ENCODE results near the gene SMCR8.

GRCh38 chr17:18267927-18268711, 47.0 kb upstream of the SMCR8 start:
- TF ChIP-seq POLR2AphosphoS5 (IDR thresholded peaks at IDR 0.05; ENCODE audit: low read depth, low read length) (no peak; the same call in 1 of the 2 replicates), JUND (IDR thresholded peaks at IDR 0.05; ENCODE audit: low read length) (no peak), TAF1 (IDR thresholded peaks at IDR 0.05; ENCODE audit: low read depth, low read length) (no peak), BCL11A (IDR thresholded peaks at IDR 0.05; ENCODE audit: low read depth in 2 of 2, low read length in 2 of 2) (no peak), TEAD4 (IDR thresholded peaks at IDR 0.05; ENCODE audit: low read depth, low read length) (no peak), POLR2A (IDR thresholded peaks at IDR 0.05; ENCODE audit: control extremely low read depth in 1 of 2, low read depth in 2 of 2, low read length in 2 of 2) (no peak; a peak in 1 of 3 replicates), GTF2F1 (IDR thresholded peaks at IDR 0.05; ENCODE audit: borderline replicate concordance, low read depth, low read length) (no peak), RFX5 (IDR thresholded peaks at IDR 0.05; ENCODE audit: borderline replicate concordance, low read depth, low read length) (no peak), YY1 (IDR thresholded peaks at IDR 0.05; ENCODE audit: low read depth, low read length) (no peak)
- TF ChIP-seq, protein P1, sequence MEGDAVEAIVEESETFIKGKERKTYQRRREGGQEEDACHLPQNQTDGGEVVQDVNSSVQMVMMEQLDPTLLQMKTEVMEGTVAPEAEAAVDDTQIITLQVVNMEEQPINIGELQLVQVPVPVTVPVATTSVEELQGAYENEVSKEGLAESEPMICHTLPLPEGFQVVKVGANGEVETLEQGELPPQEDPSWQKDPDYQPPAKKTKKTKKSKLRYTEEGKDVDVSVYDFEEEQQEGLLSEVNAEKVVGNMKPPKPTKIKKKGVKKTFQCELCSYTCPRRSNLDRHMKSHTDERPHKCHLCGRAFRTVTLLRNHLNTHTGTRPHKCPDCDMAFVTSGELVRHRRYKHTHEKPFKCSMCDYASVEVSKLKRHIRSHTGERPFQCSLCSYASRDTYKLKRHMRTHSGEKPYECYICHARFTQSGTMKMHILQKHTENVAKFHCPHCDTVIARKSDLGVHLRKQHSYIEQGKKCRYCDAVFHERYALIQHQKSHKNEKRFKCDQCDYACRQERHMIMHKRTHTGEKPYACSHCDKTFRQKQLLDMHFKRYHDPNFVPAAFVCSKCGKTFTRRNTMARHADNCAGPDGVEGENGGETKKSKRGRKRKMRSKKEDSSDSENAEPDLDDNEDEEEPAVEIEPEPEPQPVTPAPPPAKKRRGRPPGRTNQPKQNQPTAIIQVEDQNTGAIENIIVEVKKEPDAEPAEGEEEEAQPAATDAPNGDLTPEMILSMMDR (IDR thresholded peaks at IDR 0.05; ENCODE audit: control extremely low read depth in 1 of 3, insufficient read depth in 1 of 3, low read depth in 1 of 3, low read length in 3 of 3): no peak
